ENCODE measurements around the gene ADCY6.

The ADCY6 gene

GRCh38 chr12:48771588-48772112 lies 17.2 kb downstream of the ADCY6 start:
- ATAC-seq: no peak
- TF ChIP-seq TOX (CRISPR knock-in tag; IDR thresholded peaks at IDR 0.05; ENCODE audit: borderline replicate concordance): no peak

- ATAC-seq: no peak
- TF ChIP-seq ISL1 (CRISPR knock-in tag; IDR thresholded peaks at IDR 0.05): no peak
- no peak for TF ChIP-seq ARNTL (CRISPR knock-in tag; IDR thresholded peaks at IDR 0.05; ENCODE audit: borderline replicate concordance, low read depth)
- no peak for TF ChIP-seq CSDC2 (CRISPR knock-in tag; IDR thresholded peaks at IDR 0.05)
- no peak for TF ChIP-seq ESRRG (CRISPR knock-in tag; IDR thresholded peaks at IDR 0.05)
- TF ChIP-seq ZFP3 (CRISPR knock-in tag; IDR thresholded peaks at IDR 0.05): no peak
- TF ChIP-seq TCF4 (CRISPR knock-in tag; IDR thresholded peaks at IDR 0.05; ENCODE audit: borderline replicate concordance): no peak
- no peak for TF ChIP-seq OSR1 (CRISPR knock-in tag; IDR thresholded peaks at IDR 0.05)
- TF ChIP-seq ZNF565 (CRISPR knock-in tag; conservative IDR thresholded peaks at IDR 0.05; ENCODE audit: low read depth): no peak
- no peak for TF ChIP-seq RARB (CRISPR knock-in tag; IDR thresholded peaks at IDR 0.05)
- TF ChIP-seq CSRNP3 (CRISPR knock-in tag; IDR thresholded peaks at IDR 0.05): no peak
- TF ChIP-seq CREB5 (CRISPR knock-in tag; IDR thresholded peaks at IDR 0.05; ENCODE audit: low read depth): no peak
Observed at GRCh38 chr12:48770756-48771155, 18.1 kb downstream of the ADCY6 start.

GRCh38 chr12:48768736-48769135 lies 20.2 kb downstream of the ADCY6 start:
- no peak for ATAC-seq
- TF ChIP-seq PPARA (CRISPR knock-in tag; IDR thresholded peaks at IDR 0.05; ENCODE audit: borderline replicate concordance): no peak
- no peak for TF ChIP-seq ZNF70 (CRISPR knock-in tag; IDR thresholded peaks at IDR 0.05)

GRCh38 chr12:48768147-48768546 lies 20.7 kb downstream of the ADCY6 start:
- no peak for ATAC-seq
- TF ChIP-seq ISL1 (CRISPR knock-in tag; IDR thresholded peaks at IDR 0.05) (no peak), CSRNP3 (CRISPR knock-in tag; IDR thresholded peaks at IDR 0.05) (no peak), ZFP3 (CRISPR knock-in tag; IDR thresholded peaks at IDR 0.05) (no peak), ZFP30 (CRISPR knock-in tag; IDR thresholded peaks at IDR 0.05) (no peak), TOX (CRISPR knock-in tag; IDR thresholded peaks at IDR 0.05; ENCODE audit: borderline replicate concordance) (no peak), BACH2 (CRISPR knock-in tag; IDR thresholded peaks at IDR 0.05; ENCODE audit: borderline replicate concordance) (no peak), GLIS3 (CRISPR knock-in tag; IDR thresholded peaks at IDR 0.05) (no peak), TSHZ2 (CRISPR knock-in tag; IDR thresholded peaks at IDR 0.05) (no peak), CSDC2 (CRISPR knock-in tag; IDR thresholded peaks at IDR 0.05) (no peak), ARNTL (CRISPR knock-in tag; IDR thresholded peaks at IDR 0.05; ENCODE audit: borderline replicate concordance, low read depth) (no peak), ESRRG (CRISPR knock-in tag; IDR thresholded peaks at IDR 0.05) (no peak), ZNF565 (CRISPR knock-in tag; conservative IDR thresholded peaks at IDR 0.05; ENCODE audit: low read depth) (no peak), ZNF8 (CRISPR knock-in tag; IDR thresholded peaks at IDR 0.05) (no peak), POU6F1 (CRISPR knock-in tag; IDR thresholded peaks at IDR 0.05; ENCODE audit: borderline replicate concordance, low read depth) (no peak), OSR1 (CRISPR knock-in tag; IDR thresholded peaks at IDR 0.05) (no peak), RARB (CRISPR knock-in tag; IDR thresholded peaks at IDR 0.05) (no peak), CREB5 (CRISPR knock-in tag; IDR thresholded peaks at IDR 0.05; ENCODE audit: low read depth) (no peak), ZNF70 (CRISPR knock-in tag; IDR thresholded peaks at IDR 0.05) (no peak), SNAI2 (CRISPR knock-in tag; IDR thresholded peaks at IDR 0.05) (no peak), PATZ1 (CRISPR knock-in tag; IDR thresholded peaks at IDR 0.05; ENCODE audit: borderline replicate concordance) (no peak)

All from SK-N-SH treated with all-trans-retinoic acid at 6 μM for 48 hours (cell line).